ENCODE data around the gene PPP2CA. TPM values are rescaled to one million over a fixed set of nuclear protein-coding genes. Genes with fewer than 3 reads are reported as not detected.

The PPP2CA gene
- total and polyA plus RNA-seq, 2 of the 4 experiments (the other 2 are of a cell fraction), result 70.6 to 73.6 TPM

DNA sequence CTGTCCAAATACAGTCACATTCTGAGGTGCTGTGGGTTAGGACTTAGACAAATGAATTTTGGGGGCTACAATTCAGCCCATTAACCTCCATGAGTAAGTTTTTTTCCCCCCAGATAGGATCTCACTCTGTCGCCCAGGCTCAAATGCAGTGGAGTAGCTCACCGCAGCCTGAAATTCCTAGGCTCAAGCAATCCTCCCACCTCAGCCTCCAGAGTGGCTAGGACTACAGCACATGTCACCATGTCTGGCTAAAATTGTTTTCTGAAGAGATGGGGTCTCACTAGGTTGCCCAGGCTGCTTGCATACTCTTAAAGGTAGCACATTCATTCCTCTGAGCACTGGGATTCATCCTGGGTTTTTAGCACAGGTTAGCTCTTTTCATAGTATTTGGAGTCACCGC, 22.2 kb downstream of the PPP2CA start:
- DNase-seq (no peak), ATAC-seq (ENCODE audit: low read depth) (no peak)
- Histone ChIP-seq H2AK9ac (replicated peaks; ENCODE audit: low read depth, low read length, poor library complexity) (no peak overlapping the region), H3K27me3 (ENCODE audit: control insufficient read depth, insufficient read depth, low read length) (no peaks in the 10 kb centered on the region), H2BK20ac (ENCODE audit: low read depth, low read length) (no peak overlapping the region), H4K91ac (ENCODE audit: insufficient read depth, low read depth, low read length) (no peak overlapping the region), H3K14ac (replicated peaks; ENCODE audit: low read depth, low read length) (no peak overlapping the region), H3K36me3 (ENCODE audit: control insufficient read depth, insufficient read depth, low read length) (peaks cover 36% of the 10 kb centered on the region), H2BK120ac (ENCODE audit: low read depth, low read length) (no peak overlapping the region), H4K20me1 (ENCODE audit: insufficient read depth, low read length) (peaks cover 67% of the 10 kb centered on the region), H3K9me3 (ENCODE audit: control insufficient read depth, insufficient read depth, low read length) (no peaks in the 10 kb centered on the region), H2AK5ac (ENCODE audit: low read depth, low read length) (no peak overlapping the region), H3K79me1 (ENCODE audit: low read depth in 1 of 2, low read length in 2 of 2) (peaks cover 20 to 62% of the 10 kb centered on the region in 2 experiments), H3K23ac (ENCODE audit: low read depth, low read length) (no peak overlapping the region), H3K4me1 (ENCODE audit: control insufficient read depth, insufficient read depth, low read length) (no peaks in the 10 kb centered on the region), H3K9me1 (ENCODE audit: insufficient read depth, low read length) (peaks cover 9% of the 10 kb centered on the region; the same call in 1 of the 2 replicates), H3K27ac (ENCODE audit: insufficient read depth, low read length) (no peak overlapping the region), H3K9ac (ENCODE audit: low read depth, low read length) (no peak overlapping the region), H2AFZ (replicated peaks; ENCODE audit: low read length, poor library complexity) (no peak overlapping the region), H3K18ac (ENCODE audit: low read depth, low read length) (no peak overlapping the region), H4K8ac (ENCODE audit: low read depth in 2 of 2, low read length in 2 of 2) (no peak overlapping the region), H4K5ac (ENCODE audit: low read depth, low read length) (no peak overlapping the region), H3K4me3 (ENCODE audit: insufficient read depth, low read depth, low read length) (no peak overlapping the region), H2BK15ac (ENCODE audit: low read depth, low read length) (no peak overlapping the region), H2BK5ac (ENCODE audit: low read depth, low read length, poor library complexity, severe bottlenecking) (no peak overlapping the region), H3K4me2 (ENCODE audit: low read depth, low read length) (no peak overlapping the region), H3K56ac (ENCODE audit: extremely low read depth, insufficient read depth, low read length) (no peak overlapping the region), H3K4ac (ENCODE audit: low read depth, low read length) (no peak overlapping the region)
- TF ChIP-seq NFE2L2 (IDR thresholded peaks at IDR 0.05; ENCODE audit: low read depth, low read length) (no peak), CTCF (conservative IDR thresholded peaks at IDR 0.05; ENCODE audit: low read depth, low read length) (no peak), SMC3 (IDR thresholded peaks at IDR 0.05; ENCODE audit: low read depth, low read length) (no peak), CEBPB (IDR thresholded peaks at IDR 0.05; ENCODE audit: low read depth, low read length) (no peak), RCOR1 (IDR thresholded peaks at IDR 0.05; ENCODE audit: insufficient replicate concordance, low read length) (no peak), MAFK (IDR thresholded peaks at IDR 0.05; ENCODE audit: low read depth, low read length) (no peak), CHD1 (IDR thresholded peaks at IDR 0.05; ENCODE audit: low read depth, low read length) (no peak), BHLHE40 (IDR thresholded peaks at IDR 0.05; ENCODE audit: low read depth, low read length) (no peak), POLR2A (IDR thresholded peaks at IDR 0.05; ENCODE audit: low read depth, low read length) (no peak), MXI1 (IDR thresholded peaks at IDR 0.05; ENCODE audit: borderline replicate concordance, low read depth, low read length) (no peak), RFX5 (IDR thresholded peaks at IDR 0.05; ENCODE audit: low read depth, low read length) (no peak), FOS (IDR thresholded peaks at IDR 0.05; ENCODE audit: low read depth, low read length) (no peak), MAZ (IDR thresholded peaks at IDR 0.05; ENCODE audit: borderline replicate concordance, low read depth, low read length) (no peak), RAD21 (IDR thresholded peaks at IDR 0.05; ENCODE audit: low read length) (no peak)
- TF ChIP-seq, protein P1, sequence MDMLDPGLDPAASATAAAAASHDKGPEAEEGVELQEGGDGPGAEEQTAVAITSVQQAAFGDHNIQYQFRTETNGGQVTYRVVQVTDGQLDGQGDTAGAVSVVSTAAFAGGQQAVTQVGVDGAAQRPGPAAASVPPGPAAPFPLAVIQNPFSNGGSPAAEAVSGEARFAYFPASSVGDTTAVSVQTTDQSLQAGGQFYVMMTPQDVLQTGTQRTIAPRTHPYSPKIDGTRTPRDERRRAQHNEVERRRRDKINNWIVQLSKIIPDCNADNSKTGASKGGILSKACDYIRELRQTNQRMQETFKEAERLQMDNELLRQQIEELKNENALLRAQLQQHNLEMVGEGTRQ (IDR thresholded peaks at IDR 0.05; ENCODE audit: low read depth, low read length), result no peak
- TF ChIP-seq, protein P2, sequence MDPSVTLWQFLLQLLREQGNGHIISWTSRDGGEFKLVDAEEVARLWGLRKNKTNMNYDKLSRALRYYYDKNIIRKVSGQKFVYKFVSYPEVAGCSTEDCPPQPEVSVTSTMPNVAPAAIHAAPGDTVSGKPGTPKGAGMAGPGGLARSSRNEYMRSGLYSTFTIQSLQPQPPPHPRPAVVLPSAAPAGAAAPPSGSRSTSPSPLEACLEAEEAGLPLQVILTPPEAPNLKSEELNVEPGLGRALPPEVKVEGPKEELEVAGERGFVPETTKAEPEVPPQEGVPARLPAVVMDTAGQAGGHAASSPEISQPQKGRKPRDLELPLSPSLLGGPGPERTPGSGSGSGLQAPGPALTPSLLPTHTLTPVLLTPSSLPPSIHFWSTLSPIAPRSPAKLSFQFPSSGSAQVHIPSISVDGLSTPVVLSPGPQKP (IDR thresholded peaks at IDR 0.05; ENCODE audit: borderline replicate concordance, low read depth, low read length), result no peak
- in situ Hi-C loops (cut with MboI; ENCODE audit: low sequenced_read_pairs) (no loop called here), dilution Hi-C loops (cut with HindIII; ENCODE audit: low sequenced_read_pairs, unreplicated experiment) (no loop called here), intact Hi-C loops (cut with micrococcal nuclease) (no loop called here)
- POLR2A ChIA-PET (ENCODE audit: unreplicated experiment), result no interaction called here
- WGBS, 2 experiments (ENCODE audit: extremely low coverage in 2 of 2, insufficient read length in 1 of 2), result 100% methylated on average over 1 of the region's 3 CpGs; no CpG with 5 or more reads in 1 of the 2 experiments
- CTCF ChIA-PET, result no interaction called here
- no TSS peak for BruUV-seq (replicated peaks)

Measured in IMR-90 (cell line).